NCI-H748 treated with DMSO at 0.1 percent for 48 hours (cell line): Measurements from ENCODE around the gene DTNBP1.
A peak's percentile ranks its signal among the peaks of the same experiment; 100 is the strongest.

ENCODE experiments used
- DNase-seq: peaks from one replicate; lab custom pipeline; 2025; lab: John Stamatoyannopoulos, UW

The DTNBP1 gene

DNA sequence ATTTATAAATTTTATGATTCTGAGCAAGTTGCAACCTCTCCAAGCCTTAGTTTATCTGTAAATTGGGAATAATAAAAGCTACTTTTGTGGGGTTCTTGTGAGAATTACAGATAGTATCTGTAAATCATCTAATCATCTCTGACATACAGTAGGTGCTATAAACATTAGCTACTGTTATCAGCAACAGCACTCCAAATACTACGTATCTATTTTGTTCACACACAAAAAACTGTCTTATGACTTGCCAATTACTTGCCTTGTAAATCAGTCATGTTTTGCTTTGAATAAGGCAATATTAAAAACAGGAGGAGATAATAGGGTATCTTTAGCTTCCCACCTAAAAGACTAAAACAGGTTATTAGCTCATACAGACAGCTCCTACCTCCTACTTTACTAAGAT is 36.7 kb downstream of the DTNBP1 start:
- DNase-seq = no peak

DNA sequence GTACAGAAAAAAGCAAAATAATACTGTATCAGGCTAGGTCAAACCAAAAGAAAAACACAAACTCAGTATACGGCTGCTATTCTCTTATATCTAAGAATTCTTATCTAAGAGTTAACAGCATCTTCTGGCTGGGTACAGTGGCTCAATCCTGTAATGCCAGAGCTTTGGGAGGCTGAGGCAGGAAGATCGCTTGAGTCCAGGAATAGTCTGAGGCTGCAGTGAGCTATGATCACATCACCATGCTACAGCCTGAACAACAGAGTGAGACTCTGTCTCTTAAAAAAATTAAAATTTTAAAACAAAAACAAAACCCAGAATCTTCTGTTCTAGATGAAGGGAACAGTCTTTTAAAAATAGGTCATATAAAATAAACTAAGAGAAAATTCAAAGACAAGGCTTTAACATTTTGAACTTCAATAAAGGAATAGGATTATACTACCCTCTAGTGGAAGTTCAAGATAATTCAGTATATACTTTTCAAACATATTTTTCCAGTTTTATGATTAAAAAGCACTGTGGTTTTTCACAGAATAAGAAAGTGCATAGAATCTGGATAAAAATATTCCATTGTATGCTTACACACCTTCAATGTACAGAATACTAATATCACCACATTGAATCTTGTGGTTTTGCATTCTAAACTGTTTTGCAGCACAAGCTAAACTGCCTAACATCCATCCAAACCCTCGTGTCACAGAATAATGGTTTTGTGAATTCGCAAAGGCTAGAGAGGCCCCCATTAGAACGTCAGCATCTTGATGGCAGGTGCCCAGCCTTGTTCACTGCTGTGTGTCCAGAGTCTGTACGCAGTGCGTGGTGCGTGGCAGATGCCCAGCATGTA is 39.3 kb downstream of the DTNBP1 start:
- peak; percentile 7 for DNase-seq

DNA sequence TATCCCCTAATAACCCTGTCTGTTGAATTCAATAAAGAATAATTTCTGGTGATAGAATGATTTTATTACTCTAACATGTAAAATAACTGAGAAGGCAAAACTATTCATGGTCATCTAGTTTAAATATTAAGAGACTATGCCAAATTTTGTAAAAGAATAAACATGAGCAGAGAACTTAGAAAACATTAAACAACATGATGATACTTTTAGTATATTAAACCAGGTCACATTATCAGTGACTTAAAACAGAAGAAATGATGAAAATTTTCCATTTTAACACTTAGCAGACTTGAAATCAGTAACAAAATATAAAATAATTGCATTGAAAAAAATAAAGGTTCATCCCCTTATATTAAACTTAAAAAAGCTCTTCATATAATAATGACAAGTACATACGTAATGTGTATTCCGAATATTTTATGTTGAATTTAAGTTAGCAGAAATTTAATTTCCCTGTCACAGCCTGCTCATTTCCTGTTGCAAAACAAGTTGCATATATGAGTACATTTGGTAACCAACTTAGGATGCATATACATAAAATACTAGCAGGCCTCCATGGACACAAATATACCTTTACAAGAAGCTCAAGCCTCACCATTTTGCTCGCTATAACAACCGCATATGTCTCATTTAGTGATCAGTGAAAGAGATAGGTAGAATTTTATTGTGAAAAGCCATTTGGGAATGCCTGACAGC is 40.6 kb downstream of the DTNBP1 start:
- no peak for DNase-seq

DNA sequence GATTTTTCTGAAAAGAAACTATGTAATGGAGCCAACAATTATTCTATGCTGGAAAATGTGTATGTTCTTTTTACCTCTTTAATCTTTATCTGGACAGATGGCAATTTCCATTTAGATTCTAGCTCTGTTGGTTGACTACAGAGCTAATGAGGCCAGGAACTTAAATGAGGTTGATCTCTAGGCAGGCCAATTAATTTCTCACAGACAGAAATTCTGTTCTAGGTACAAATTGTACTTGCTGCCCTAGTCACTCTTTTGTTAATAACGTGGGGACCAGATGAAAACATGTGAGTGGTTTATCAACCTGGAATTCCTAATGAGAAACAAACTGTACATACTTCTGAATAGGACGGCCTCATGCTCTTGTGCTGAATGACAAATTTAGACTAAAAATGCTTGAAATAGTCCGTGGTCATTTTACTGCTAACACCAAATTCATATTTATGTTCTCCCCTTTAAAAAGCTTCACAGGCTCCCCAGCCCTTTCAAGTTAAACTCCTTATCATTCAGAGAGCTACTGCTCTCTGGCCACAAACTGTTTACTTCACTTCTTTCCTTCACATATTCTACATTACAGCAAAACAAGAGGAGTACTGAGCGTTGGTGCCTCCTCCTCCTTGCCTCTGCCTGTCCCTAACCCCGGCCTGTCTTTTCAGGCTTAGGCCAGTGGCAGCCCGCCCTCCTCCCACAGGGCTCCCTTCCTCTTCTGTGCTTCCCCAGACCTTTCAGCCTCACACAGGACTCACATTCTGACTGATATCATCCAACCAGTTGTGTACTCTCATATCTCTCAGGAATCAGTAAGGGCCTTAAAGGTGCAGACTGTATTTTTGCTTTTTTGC is 41.4 kb downstream of the DTNBP1 start:
- no peak for DNase-seq

DNA sequence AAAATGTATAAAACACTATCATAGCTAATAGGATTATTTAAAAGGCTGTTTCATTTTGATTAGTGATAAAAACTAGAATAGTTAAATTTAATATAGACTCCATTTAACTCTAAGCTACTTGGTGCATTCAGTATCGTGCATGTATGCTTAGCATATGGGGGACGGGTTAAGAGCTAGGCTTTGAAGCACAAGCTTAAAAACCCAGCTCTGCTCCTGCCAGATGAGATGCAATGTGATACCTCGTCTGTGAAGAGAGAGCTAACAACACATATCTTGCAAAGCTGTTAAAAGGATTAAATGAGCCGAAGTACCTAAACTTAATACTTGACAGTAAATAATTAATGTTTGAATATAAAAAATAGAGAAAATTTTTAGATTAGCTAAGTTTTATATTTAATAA is 42.2 kb downstream of the DTNBP1 start:
- DNase-seq = no peak

DNA sequence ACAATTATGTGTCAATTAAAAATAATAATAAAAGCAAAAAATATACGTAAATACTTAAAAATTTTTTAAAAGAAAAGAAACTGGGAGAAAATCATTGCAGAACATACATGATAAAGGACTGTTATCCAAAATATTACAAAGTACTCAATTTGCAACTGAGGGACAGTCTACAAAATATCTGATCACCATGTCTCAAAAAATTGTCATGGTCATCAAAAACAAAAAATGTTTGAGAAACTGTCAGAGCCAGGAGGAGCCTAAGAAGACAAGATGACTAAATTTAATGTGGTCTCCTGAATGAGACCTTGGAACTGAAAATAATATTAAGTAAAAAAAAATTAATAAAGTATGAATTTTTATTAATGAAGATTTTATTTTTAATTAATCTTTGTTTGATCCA is 43.5 kb downstream of the DTNBP1 start:
- DNase-seq = no peak

DNA sequence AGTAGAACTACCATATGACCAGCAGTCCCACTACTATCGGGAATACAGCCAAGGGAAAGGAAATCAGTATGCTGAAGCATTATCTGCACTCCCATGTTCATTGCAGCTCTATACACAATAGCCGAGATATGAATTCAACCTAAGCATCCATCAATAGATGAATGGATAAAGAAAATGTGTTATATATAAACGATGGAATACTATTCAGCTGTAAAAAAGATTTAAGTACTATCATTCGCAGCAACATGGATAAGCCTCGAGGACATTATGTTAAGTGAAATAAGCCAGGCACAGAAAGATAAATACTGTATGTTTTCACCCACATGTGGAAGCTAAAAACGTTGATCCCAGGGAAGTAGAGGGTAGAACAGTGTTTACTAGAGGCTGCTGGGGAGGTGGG is 44.1 kb downstream of the DTNBP1 start:
- DNase-seq = no peak

DNA sequence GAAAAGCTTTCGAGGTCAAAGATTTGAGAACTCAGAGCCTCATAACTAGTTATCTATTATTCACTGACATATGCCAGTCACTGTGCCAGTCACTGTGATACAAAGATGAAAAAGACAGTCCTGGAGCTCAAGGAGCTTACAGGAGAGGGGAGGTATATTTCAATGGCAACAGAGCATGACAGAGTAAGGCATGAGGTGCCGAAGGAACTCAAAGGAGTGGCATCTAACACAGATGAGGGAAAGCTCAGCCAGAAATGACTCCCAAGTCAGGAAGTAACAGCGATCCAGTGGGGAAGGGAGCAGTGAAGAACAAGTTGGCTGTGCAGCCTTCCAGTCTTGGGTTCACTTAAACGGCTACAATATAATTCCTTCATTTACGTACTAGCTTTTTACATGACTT is 46.6 kb downstream of the DTNBP1 start:
- no peak for DNase-seq

DNA sequence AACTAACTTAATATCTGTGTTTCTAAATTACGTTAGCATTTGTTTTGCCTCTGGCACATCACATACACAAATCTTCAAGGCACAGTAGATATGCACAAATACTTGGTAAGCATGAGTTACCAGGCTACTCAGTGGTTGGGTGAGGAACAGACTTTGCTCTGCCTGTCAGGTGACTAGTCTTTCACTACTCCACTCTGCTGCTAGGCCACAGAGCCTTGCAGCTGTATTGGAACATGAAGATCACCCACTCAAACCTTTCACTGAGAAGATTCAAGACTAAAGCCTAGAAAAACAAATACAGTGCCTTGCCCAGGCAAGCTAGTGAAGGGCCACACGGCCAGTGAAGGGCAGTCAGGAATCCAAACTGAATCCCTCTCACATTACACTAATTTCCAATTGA is 47.0 kb downstream of the DTNBP1 start:
- no peak for DNase-seq

DNA sequence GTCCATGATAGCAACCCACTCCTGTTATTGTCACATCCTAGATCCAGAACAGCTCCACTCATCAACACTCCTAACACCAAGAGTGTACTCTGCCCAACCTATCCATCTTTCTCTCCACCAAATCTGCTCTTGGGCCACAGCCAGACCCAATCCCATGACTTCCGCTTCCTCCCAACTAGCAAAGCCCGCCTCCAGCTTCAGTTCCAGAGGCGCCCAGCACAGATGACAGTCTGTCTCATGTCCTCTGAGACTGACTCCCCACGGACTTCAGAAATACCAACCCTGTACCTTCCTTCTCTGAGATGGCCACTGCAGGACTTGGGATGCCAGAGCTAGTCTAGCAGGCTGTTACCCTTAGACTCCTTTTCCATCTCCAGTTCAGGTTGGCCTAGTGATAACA is 48.6 kb downstream of the DTNBP1 start:
- DNase-seq = no peak

DNA sequence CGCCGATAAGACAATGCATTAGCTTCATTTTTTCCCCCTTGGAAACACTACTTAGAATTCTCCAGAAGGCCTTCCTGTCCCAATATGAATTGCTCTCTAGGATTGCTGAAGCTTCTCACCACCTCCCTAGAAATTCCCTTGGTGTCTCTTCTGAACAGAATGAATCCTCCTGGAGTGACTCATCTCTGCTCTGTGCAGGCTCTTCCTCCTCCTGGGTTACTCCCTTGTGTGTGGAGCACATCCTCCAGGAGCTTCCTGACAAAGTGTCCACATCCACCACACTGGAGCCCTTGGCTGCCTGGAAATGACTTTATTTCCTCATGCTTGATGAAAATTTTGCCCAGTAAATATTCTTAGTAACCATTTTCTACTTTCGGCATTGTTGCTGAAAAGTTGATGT is 54.4 kb downstream of the DTNBP1 start:
- DNase-seq = no peak

DNA sequence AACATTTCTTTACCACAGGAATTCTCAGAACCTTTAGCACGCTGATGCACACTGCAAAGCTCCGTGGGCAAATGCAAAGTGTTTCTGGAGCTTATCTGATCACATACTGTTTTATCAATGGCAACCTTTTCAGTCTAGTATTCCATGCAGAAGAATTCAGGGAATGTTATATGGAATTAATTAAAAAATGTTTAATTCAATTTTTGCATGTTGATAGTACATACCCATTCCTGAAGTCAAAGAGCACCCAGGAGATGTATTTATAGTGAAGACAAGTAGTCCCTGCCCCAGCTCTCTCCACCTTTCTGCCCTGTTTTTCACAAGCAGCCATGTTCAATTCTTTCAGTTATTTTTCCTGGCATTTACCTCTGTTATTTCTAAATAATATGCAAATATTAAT is 55.2 kb downstream of the DTNBP1 start:
- DNase-seq = no peak

DNA sequence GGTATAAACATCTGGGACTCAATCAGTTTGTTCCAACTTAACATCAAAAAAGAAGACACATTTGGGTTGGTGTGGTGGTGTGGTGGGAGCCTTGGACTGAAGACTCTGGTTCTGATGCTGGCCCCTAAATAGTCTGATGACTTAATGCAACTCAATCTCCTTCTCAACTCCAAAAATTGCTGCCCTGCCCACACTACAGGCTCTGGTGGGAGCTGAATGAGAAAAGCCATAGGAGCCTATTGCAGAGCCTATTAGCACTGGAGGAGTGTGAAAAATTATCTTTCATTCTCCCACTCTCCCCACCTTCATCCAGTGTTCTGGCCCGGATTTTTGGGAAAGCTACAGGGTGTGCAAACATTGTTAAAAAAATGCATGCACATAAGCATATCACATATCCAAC is 56.5 kb downstream of the DTNBP1 start:
- no peak for DNase-seq

DNA sequence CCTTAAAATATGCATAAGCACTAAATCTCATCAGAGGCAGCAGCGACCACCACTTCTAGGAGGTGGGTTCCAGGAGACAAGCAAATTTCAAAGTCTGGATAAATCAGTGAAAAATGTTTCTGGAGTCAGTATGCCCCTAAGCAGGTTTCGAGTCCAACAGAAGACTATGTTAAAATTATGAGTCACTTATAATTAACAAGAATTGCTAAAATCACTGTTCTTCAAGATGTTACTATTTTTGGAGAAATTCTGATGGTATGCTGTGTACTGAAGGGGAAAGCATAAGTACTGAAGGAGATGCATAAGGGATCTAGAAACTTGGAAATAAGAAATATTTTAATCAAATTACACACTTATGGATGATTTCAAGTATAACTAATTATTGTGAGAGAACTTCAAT is 58.0 kb downstream of the DTNBP1 start:
- DNase-seq = no peak

DNA sequence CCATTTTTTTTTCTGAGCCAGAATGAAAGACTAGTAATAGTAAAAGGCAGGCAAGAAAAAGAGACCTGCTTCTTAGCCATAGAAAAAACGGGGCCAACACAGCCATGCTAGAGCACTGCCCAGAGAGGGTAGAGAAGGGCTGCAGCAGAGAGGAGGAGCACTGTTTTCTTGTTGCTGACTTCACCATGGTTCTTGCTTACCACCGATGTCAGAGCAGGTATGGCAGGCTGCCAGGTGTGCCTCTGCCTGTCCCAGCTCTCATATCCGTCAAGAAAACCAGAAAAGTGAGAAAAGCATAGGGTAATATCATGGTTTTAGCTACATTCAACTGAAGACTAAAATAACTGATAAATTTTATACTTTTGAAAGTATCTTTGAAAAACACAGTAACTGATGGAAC is 60.7 kb downstream of the DTNBP1 start:
- no peak for DNase-seq

DNA sequence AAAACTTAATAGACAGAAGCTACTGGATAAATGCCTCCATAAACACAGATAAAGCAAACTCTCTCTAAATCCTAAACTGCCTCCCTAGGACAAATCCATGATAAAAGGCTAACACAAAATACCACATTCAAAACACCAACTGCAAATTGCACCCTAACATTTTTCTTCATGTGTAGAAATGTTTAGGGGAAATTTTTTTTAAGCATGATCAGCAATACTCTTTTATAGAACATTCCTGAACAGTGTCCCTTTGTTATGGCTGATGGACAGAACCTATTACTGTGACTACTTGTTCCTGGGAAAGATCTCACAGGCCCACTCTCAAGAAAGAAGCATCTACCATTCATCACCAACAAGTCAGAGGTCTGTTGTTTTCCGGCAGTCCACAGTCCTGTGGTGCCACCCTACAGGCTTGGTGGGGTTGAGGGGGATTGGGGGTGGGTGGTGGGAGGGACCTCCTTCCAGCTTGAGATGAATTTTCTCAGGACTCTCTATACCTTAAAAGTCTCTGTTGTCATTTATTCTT is 64.5 kb downstream of the DTNBP1 start:
- no peak for DNase-seq

DNA sequence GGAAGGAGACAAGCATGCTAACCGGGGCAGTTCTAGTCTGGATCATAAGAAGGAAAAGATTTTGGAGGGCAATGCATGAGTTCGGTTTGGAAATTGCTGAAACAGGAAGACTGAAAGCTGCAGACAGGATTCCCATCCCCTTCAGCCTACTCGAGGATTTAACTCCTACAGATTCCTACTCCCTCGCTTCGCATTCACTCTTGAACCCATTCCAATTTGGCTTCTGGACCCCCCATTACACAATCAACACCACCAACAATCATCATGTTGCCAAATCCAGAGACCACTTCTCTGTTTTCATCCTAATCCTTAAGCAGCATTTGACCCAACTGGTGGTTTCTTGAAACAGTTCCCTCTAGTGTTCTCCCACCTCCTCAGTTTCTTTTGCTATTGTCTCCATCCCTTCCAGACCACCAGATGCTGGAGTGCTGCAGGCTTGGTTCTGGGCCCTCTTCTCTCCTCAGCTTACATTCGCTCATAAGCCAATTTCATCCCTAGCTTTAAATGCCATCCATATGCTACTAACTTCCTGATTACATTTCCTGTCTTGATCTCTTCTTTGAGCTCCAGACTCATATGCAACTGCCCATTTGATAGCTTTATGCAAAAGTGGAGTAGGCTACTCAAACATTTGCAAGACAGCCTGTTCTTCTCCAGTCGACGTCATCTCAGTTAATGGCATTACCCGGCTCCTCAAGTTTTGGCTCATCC is 66.5 kb downstream of the DTNBP1 start:
- DNase-seq = no peak

DNA sequence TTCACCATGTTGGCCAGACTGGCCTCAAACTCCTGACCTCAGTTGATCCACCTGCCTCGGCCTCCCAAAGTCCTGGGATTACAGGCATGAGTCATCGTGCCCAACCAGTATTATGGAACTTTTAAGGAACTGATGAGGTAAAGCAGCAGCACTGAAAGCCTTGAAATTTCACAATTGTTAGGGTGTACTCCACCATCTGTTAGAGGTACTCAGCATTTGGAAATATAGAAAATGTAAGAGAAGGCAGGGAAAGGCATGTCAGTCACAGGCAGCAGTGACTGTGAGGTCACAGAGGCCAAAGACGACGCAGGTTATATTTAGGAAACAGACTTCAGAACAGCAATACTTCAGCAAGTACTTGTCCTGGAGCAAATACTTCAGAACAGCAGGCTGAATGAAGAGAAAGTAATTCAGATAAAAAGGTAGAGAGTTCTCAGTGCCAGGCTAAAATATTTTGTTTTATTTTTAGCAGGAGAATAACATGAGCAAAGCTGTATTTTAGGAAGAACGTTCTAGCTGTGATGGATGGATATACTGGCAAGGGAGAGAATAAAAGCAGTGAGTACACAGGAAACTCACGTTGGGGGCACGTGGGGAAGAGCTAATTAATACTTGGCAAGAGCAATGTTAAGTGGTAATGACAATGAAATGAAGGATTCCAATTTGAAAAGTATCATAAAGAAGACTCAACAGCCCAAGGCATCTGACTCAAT is 67.2 kb downstream of the DTNBP1 start:
- no peak for DNase-seq

DNA sequence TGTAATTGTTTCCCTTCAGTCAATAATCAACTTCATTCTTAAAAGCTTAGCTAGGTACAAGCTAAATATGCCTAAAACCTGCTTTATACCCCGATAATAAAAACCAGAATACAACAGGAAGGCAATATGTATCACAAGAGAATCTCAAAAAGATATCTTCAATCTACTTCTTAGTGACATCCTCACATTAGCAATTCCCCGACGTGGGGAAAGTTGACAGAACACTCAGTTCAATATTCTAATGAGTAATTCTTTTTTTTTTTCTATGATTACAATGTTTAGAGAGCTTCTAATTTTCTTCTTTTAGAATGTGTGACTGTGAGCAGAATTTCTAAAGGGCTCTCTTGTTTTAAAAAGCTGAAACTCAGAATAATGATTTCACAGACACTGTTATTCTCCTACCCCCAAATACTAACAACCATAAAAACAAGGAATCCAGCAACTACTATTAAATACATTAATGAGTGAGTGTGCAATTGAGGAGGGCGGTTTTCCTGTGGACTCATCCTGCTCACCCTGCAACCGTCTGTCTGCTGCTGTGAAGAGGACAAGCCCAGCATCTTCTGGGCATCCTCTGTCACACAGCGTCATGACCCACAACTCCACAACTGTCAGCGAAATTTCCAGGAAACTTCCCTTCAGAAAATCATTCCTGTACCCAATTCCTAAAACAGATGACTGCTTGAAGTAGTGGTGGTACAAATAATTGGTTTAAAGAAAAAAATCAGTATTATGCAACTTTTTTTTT is 68.1 kb downstream of the DTNBP1 start:
- no peak for DNase-seq

DNA sequence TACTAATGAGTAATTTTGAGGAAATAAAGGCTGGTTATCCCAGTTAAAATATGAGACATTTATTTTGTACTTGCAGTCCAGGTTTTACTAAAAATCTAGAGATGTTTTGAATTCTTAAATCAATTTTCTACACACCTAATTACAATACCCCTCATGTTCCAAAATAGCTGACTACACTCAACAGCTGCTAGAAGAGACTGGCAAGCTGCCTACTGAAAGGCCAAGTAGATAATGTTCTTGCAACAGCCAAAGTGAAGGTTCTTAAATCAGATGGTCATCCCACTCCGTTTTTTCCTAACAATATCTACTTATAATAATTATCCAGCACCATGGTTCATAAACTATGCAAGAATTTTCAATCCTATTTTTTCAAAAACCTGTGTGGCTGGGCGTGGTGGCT is 69.0 kb downstream of the DTNBP1 start:
- DNase-seq = no peak

DNA sequence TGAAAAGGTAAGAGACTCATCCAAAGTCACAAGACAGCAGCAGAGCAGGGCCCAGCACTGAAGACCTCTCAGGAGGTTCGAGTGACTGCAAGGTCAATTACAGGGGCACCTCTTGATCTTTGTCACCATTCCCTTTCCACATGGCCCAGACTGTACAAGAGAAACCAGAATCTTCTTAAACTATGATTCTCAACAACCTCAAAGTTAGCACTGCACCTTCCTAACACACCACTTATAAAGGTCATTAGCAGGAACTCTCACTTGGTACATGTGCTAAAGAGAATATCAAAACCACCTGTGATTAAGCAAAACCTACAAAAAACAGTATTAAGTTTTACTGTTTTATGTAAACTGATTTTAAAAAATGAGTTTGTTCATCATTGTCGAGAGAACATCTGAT is 70.2 kb downstream of the DTNBP1 start:
- no peak for DNase-seq
